Right lobe of liver (tissue), 6 donors: Measurements from ENCODE around the gene SERPINE3. TPM values are rescaled to one million over a fixed set of nuclear protein-coding genes. Genes with fewer than 3 reads are reported as not detected.

Source experiments
- ATAC-seq, 4 donors: fragments of 200-7000 bp; cut with Tn5 transposase; one replicate each; pipeline ENCODE4 v1.9.1; 2020; ENCODE audit warnings: mild to moderate bottlenecking in 4 of 4, moderate library complexity in 4 of 4
- DNase-seq, 3 donors: peaks; one replicate each; pipeline ENCODE4 v3.0.0-alpha.2; 2020
- H3K27ac ChIP-seq, 3 donors: fragments of 200-600 bp; one replicate each; pipeline ENCODE4 v1.8.0; 2022
- H3K27me3 ChIP-seq, 2 donors: fragments of 200-600 bp; one replicate each; pipeline ENCODE4 v1.8.0; 2022
- H3K36me3 ChIP-seq, 4 donors: fragments of 200-600 bp; sonication (generic) in 1 of 4; one replicate each; pipeline versions ENCODE4 v1.5.1 to v1.8.0; 2017 to 2022; ENCODE audit warnings: control low read depth in 1 of 4
- H3K4me1 ChIP-seq, 4 donors: fragments of 200-600 bp; sonication (generic) in 1 of 4; one replicate each; pipeline versions ENCODE4 v1.5.1 to v1.8.0; 2017 to 2022; ENCODE audit warnings: control low read depth in 1 of 4
- H3K4me3 ChIP-seq, 3 donors: fragments of 200-600 bp; one replicate each; pipeline ENCODE4 v1.8.0; 2022
- H3K9me3 ChIP-seq, 4 donors: fragments of 200-600 bp; sonication (generic) in 1 of 4; one replicate each; pipeline versions ENCODE4 v1.5.1 to v1.8.0; 2017 to 2022; ENCODE audit warnings: control low read depth in 1 of 4
- POLR2A ChIP-seq: fragments of 450-650 bp; IDR thresholded peaks from one replicate; pipeline ENCODE4 v1.6.1; 2017; ENCODE audit warnings: antibody characterized with exemption, mild to moderate bottlenecking
- WGBS: methylation state at CpG from one replicate; pipeline ENCODE4 v1.1.6; 2018; ENCODE audit warnings: low coverage, low lambda C conversion rate; ENCODE audit not compliant: insufficient coverage; ENCODE audit errors: missing lambda C conversion rate; 5-methylcytosine and 5-hydroxymethylcytosine counted together
- intact Hi-C, 2 donors: fragments of 100-400 bp; cut with DNase I; formaldehyde crosslinking; loops; one replicate each; pipeline versions ENCODE4 v1.11.2 to v1.14.1; 2022
- total RNA-seq, 6 experiments: library from RNA; depleted of rRNA in 2 of 6; stranded (reverse); fragments of >200 nt in 2 of 6; fragmentation: NEBNext Ultra II Directional in 3 of 6; extraction: Animal tissue kit (Norgen Biotek cat#: 25700) in 3 of 6; gene quantifications; one replicate each; pipeline versions ENCODE4 v1.1.0 to v1.2.4, GENCODE V29; 2016 to 2023
- TF ChIP-seq, protein P1 (sequence below), 4 donors: fragments of 200-600 bp in 3 of 4; fragments of 450-650 bp in 1 of 4; IDR thresholded peaks; one replicate each; pipeline versions ENCODE4 v1.5.1 to v1.8.0; 2016 to 2022; ENCODE audit warnings: antibody characterized with exemption in 4 of 4, mild to moderate bottlenecking in 2 of 4
- donor health status: DM: no; HTN: yes; CAD: no.
- donor health status: DM: no; HTN: no; CAD: no.
- donor health status: DM: no; HTN: no; CAD: no.
- donor health status: DM: no; HTN: yes; CAD: no.
- donor health status: DM: no; HTN: yes; CAD: no.

The SERPINE3 gene
- total RNA-seq, 6 experiments from 2014 or later = not detected

DNA sequence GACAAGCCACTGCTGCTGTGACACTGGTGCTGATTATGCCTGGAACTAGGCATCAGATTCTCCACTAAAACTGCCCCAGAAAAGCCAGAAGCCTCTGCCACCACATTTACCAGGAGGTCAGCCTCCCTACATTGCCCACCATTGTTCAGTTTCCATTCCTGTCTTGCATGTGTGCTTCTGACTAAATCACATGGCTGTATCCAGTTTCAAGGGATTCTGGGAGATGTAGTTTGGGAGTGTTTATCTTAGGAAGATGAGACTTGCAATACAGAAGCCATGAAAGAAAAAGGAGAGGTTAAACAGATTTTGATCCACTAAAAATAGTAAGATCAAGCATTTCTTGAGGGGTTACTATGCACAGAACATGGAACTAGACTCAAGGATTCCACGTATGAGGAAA is 40.7 kb upstream of the SERPINE3 start:
- 33% methylated on average over 1 of the region's 1 CpG for WGBS
- no peak for DNase-seq

DNA sequence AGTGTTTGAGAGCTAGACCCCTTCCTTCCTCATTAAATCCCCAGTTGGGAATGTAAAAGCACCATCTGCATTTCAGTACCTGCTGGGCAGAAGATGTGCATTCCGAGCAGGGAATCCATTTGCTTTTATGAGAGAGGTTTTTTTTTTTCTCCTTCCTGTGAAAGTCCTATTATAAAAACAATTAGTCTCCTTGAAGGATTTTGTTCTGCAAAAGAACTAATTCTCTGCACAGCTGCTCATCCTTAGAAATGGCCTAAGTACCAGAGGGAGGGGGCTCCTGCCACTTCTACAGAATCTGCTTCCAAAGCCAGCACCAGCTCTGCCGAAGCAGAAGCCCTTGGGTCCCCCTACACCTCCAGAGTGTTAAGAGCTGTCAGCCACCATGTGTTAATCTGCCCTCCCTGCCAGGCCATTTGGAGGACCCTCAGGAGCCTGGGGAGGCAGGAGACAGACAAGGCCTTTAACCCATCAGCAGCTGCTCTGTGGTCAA is 36.4 kb upstream of the SERPINE3 start:
- TF ChIP-seq, protein P1, sequence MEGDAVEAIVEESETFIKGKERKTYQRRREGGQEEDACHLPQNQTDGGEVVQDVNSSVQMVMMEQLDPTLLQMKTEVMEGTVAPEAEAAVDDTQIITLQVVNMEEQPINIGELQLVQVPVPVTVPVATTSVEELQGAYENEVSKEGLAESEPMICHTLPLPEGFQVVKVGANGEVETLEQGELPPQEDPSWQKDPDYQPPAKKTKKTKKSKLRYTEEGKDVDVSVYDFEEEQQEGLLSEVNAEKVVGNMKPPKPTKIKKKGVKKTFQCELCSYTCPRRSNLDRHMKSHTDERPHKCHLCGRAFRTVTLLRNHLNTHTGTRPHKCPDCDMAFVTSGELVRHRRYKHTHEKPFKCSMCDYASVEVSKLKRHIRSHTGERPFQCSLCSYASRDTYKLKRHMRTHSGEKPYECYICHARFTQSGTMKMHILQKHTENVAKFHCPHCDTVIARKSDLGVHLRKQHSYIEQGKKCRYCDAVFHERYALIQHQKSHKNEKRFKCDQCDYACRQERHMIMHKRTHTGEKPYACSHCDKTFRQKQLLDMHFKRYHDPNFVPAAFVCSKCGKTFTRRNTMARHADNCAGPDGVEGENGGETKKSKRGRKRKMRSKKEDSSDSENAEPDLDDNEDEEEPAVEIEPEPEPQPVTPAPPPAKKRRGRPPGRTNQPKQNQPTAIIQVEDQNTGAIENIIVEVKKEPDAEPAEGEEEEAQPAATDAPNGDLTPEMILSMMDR (IDR thresholded peaks at IDR 0.05) = no peak
- no peak for ATAC-seq

More for the DNA sequence above, 40.7 kb upstream of the SERPINE3 start:
- TF ChIP-seq POLR2A = no peak
- TF ChIP-seq, protein P1 (IDR thresholded peaks at IDR 0.05) = no peak
- intact Hi-C loops = no loop called here
- ATAC-seq = no peak
- H3K4me3 ChIP-seq = no peak overlapping the region
- no peaks in the 10 kb centered on the region for H3K4me1 ChIP-seq
- H3K27ac ChIP-seq = no peak overlapping the region
- no peaks in the 10 kb centered on the region for H3K36me3 ChIP-seq
- H3K27me3 ChIP-seq = no peaks in the 10 kb centered on the region
- H3K9me3 ChIP-seq = no peaks in the 10 kb centered on the region

DNA sequence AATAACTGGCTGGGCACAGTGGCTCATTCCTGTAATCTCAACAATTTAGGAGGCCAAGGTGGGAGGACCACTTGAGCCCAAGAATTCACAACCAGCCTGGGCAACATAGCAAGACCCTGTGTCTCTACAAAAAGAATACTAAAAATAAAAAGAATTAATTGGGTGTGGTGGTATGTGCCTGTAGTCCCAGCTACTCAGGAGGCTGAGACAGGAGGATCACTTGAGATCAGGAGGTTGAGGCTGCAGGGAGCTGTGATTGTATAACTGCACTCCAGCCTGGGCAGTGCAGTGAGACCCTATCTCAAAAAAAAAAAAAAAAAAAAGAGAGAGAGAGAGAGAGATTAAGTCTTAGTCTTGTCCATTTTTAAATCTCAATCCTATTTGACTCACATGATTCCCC is 35.6 kb upstream of the SERPINE3 start:
- TF ChIP-seq, protein P1 (IDR thresholded peaks at IDR 0.05) = no peak
- no peak for TF ChIP-seq POLR2A
- Histone ChIP-seq H3K36me3 (no peaks in the 10 kb centered on the region), H3K27me3 (no peaks in the 10 kb centered on the region), H3K4me3 (no peak overlapping the region), H3K4me1 (no peaks in the 10 kb centered on the region), H3K9me3 (no peaks in the 10 kb centered on the region), H3K27ac (no peak overlapping the region)
- intact Hi-C loops = no loop called here
- DNase-seq (no peak), ATAC-seq (no peak)

More for the DNA sequence above, 36.4 kb upstream of the SERPINE3 start:
- H3K27me3 ChIP-seq = no peaks in the 10 kb centered on the region
- no peaks in the 10 kb centered on the region for H3K4me1 ChIP-seq
- DNase-seq = no peak
- H3K4me3 ChIP-seq = no peak overlapping the region
- WGBS = 94% methylated on average over 2 of the region's 2 CpGs
- H3K27ac ChIP-seq = no peak overlapping the region
- H3K36me3 ChIP-seq = no peaks in the 10 kb centered on the region
- H3K9me3 ChIP-seq = no peaks in the 10 kb centered on the region
- intact Hi-C loops = no loop called here

DNA sequence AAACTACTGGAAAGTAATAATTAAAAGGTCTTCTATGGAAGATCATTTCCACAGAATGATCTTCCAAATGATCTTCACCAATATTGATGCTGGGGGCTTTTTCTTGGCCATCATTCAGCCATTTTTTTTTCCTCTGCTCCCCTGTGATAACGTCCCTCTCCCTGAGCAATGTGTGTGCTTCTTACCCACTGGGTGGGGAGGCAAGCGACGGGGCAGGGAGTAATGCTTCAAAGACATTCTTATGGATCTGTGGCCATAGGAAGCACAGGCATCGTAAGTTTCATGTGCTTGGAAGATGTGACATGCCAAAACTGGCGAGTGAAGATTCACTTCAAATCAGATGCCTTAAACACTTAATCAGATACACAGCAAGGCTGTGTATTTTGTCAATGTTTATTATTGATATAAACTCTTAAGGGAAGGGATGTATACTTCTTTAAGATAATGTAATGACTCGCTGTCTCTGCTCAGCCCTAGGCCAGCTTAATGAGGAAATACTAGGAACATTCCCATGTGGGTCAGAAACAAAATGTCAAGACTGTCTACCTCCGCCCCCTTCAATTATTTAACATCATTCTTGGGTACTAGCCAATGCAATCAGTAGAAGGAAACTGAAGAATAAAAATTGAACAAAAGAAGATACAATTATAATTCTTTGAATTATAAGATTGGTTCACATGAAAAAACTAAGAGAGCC is 34.1 kb upstream of the SERPINE3 start:
- Histone ChIP-seq H3K4me3 (no peak overlapping the region), H3K36me3 (no peaks in the 10 kb centered on the region), H3K4me1 (no peaks in the 10 kb centered on the region), H3K9me3 (no peaks in the 10 kb centered on the region), H3K27me3 (no peaks in the 10 kb centered on the region), H3K27ac (no peak overlapping the region)
- no peak for ATAC-seq
- intact Hi-C loops = no loop called here
- DNase-seq = no peak
- TF ChIP-seq, protein P1 (IDR thresholded peaks at IDR 0.05) = no peak
- no peak for TF ChIP-seq POLR2A
- WGBS = 74% methylated on average over 2 of the region's 7 CpGs
